SK-N-SH treated with all-trans-retinoic acid at 6 μM for 48 hours (cell line): ENCODE measurements around the gene MLST8.

ENCODE experiments used
- ATAC-seq: fragments of 200-7000 bp; cut with Tn5 transposase; 3 replicates; pipeline ENCODE4 v1.9.1; 2020; ENCODE audit warnings: mild to moderate bottlenecking, moderate library complexity
- ARNTL ChIP-seq: fragments of 450-650 bp; formaldehyde crosslinking; IDR thresholded peaks from 2 replicates; pipeline ENCODE4 v1.5.0; 2020; ENCODE audit warnings: low read depth, mild to moderate bottlenecking, moderate library complexity, borderline replicate concordance
- BACH2 ChIP-seq: fragments of 250-450 bp; sonication (Bioruptor Pico); IDR thresholded peaks from 2 replicates; pipeline ENCODE4 v1.9.0; 2021; ENCODE audit warnings: mild to moderate bottlenecking, borderline replicate concordance
- CSDC2 ChIP-seq: fragments of 250-450 bp; sonication (Bioruptor Pico); IDR thresholded peaks from 2 replicates; pipeline ENCODE4 v1.5.0; 2020; ENCODE audit warnings: mild to moderate bottlenecking, moderate library complexity
- ESRRG ChIP-seq: fragments of 250-450 bp; sonication (Bioruptor Pico); IDR thresholded peaks from 2 replicates; pipeline ENCODE4 v1.6.1; 2021; ENCODE audit warnings: mild to moderate bottlenecking
- GLIS3 ChIP-seq: fragments of 250-450 bp; sonication (Bioruptor Pico); IDR thresholded peaks from 2 replicates; pipeline ENCODE4 v1.5.0; 2020; ENCODE audit warnings: mild to moderate bottlenecking, moderate library complexity
- ISL1 ChIP-seq: fragments of 250-450 bp; sonication (Bioruptor Pico); IDR thresholded peaks from 2 replicates; pipeline ENCODE4 v2.1.2; 2022; ENCODE audit warnings: mild to moderate bottlenecking, moderate library complexity
- OSR1 ChIP-seq: fragments of 250-450 bp; sonication (Bioruptor Pico); IDR thresholded peaks from 2 replicates; pipeline ENCODE4 v1.8.0; 2022; ENCODE audit warnings: moderate library complexity, mild to moderate bottlenecking, inconsistent platforms
- PPARA ChIP-seq: fragments of 250-450 bp; sonication (Bioruptor Pico); IDR thresholded peaks from 2 replicates; pipeline ENCODE4 v1.5.0; 2020; ENCODE audit warnings: mild to moderate bottlenecking, borderline replicate concordance
- RARB ChIP-seq: fragments of 250-450 bp; sonication (Bioruptor Pico); IDR thresholded peaks from 2 replicates; pipeline ENCODE4 v1.8.0; 2021; ENCODE audit warnings: mild to moderate bottlenecking, moderate library complexity
- SNAI2 ChIP-seq: fragments of 250-450 bp; sonication (Bioruptor Pico); IDR thresholded peaks from 2 replicates; pipeline ENCODE4 v1.5.0; 2020; ENCODE audit warnings: mild to moderate bottlenecking, moderate library complexity
- TCF4 ChIP-seq: fragments of 250-450 bp; sonication (Bioruptor Pico); IDR thresholded peaks from 2 replicates; pipeline ENCODE4 v1.8.0; 2021; ENCODE audit warnings: mild to moderate bottlenecking, moderate library complexity, borderline replicate concordance
- ZC3H10 ChIP-seq: fragments of 250-450 bp; sonication (Bioruptor Pico); IDR thresholded peaks from 2 replicates; pipeline ENCODE4 v1.5.1; 2021; ENCODE audit warnings: mild to moderate bottlenecking, moderate library complexity
- ZFP3 ChIP-seq: fragments of 250-450 bp; sonication (Bioruptor Pico); IDR thresholded peaks from 2 replicates; pipeline ENCODE4 v1.5.0; 2020; ENCODE audit warnings: mild to moderate bottlenecking, moderate library complexity
- ZFP30 ChIP-seq: fragments of 450-650 bp; formaldehyde crosslinking; IDR thresholded peaks from 2 replicates; pipeline ENCODE4 v1.5.0; 2022; ENCODE audit warnings: mild to moderate bottlenecking, moderate library complexity
- ZNF565 ChIP-seq: fragments of 450-650 bp; formaldehyde crosslinking; conservative IDR thresholded peaks from 2 replicates; pipeline ENCODE4 v1.5.0; 2020; ENCODE audit warnings: low read depth, mild to moderate bottlenecking, moderate library complexity
- TF ChIP-seq, protein P1 (sequence below): fragments of 250-450 bp; sonication (Bioruptor Pico); IDR thresholded peaks from 2 replicates; pipeline ENCODE4 v1.5.0; 2020; ENCODE audit warnings: mild to moderate bottlenecking, moderate library complexity
- TF ChIP-seq, protein P2 (sequence below): fragments of 250-450 bp; sonication (Bioruptor Pico); IDR thresholded peaks from 2 replicates; pipeline ENCODE4 v1.5.1; 2021; ENCODE audit warnings: mild to moderate bottlenecking, moderate library complexity
- TF ChIP-seq, protein P3 (sequence below): fragments of 250-450 bp; sonication (Bioruptor Pico); IDR thresholded peaks from 2 replicates; pipeline ENCODE4 v1.8.0; 2021; ENCODE audit warnings: low read depth, mild to moderate bottlenecking, moderate library complexity, borderline replicate concordance
- TF ChIP-seq, protein P4 (sequence below): fragments of 250-450 bp; sonication (Bioruptor Pico); IDR thresholded peaks from 2 replicates; pipeline ENCODE4 v1.5.1; 2020; ENCODE audit warnings: low read depth, mild to moderate bottlenecking, moderate library complexity
- TF ChIP-seq, protein P5 (sequence below): fragments of 250-450 bp; sonication (Bioruptor Pico); IDR thresholded peaks from 2 replicates; pipeline ENCODE4 v1.8.0; 2020; ENCODE audit warnings: mild to moderate bottlenecking, moderate library complexity, borderline replicate concordance

The MLST8 gene

DNA sequence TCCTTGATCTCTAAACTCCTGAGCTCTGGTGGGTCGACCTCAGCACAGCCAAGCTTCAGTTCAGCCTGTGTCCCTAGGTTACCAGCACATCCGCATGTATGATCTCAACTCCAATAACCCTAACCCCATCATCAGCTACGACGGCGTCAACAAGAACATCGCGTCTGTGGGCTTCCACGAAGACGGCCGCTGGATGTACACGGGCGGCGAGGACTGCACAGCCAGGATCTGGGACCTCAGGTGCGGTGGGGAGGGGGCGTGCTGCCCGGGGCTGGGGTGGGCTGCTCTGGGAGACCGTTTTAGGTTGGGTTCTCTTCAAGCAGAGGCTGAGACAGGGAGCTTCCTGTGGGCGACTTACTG is 1.1 kb downstream of the MLST8 start:
- no peak for ATAC-seq
- no peak for TF ChIP-seq BACH2
- TF ChIP-seq, all 23 proteins: peak for 0

DNA sequence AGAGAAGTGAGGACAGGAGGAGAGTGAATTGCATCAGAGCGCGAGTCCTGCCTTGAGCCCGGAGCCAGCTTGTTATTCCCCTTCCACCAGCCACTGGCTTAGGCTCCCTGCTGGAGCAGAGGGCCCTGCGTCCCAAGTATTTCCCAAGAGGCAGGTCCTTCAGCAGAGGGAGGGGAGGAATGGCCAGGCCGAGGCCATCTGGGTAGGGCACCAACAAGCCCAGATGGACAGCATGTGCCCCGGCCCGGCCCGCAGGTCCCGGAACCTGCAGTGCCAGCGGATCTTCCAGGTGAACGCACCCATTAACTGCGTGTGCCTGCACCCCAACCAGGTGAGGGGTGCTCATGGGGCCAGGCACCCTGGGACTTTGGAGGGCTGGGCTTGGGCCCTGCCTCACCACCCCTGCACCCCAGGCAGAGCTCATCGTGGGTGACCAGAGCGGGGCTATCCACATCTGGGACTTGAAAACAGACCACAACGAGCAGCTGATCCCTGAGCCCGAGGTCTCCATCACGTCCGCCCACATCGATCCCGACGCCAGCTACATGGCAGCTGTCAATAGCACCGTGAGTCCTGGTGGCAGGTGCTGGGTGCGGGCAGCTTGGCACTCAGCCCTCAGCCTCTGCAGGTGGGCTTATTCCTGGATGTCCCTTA is 1.7 kb downstream of the MLST8 start:
- TF ChIP-seq BACH2 (no peak), CSDC2 (CRISPR knock-in tag) (no peak), ARNTL (no peak), ZFP30 (no peak), PPARA (CRISPR knock-in tag) (no peak), ESRRG (CRISPR knock-in tag) (no peak), ISL1 (CRISPR knock-in tag) (no peak), ZFP3 (CRISPR knock-in tag) (no peak), OSR1 (CRISPR knock-in tag) (no peak), SNAI2 (CRISPR knock-in tag) (no peak), RARB (CRISPR knock-in tag) (no peak), GLIS3 (CRISPR knock-in tag) (no peak), ZNF565 (CRISPR knock-in tag) (no peak), ZC3H10 (CRISPR knock-in tag) (no peak), TCF4 (CRISPR knock-in tag) (no peak)
- TF ChIP-seq, protein P1, sequence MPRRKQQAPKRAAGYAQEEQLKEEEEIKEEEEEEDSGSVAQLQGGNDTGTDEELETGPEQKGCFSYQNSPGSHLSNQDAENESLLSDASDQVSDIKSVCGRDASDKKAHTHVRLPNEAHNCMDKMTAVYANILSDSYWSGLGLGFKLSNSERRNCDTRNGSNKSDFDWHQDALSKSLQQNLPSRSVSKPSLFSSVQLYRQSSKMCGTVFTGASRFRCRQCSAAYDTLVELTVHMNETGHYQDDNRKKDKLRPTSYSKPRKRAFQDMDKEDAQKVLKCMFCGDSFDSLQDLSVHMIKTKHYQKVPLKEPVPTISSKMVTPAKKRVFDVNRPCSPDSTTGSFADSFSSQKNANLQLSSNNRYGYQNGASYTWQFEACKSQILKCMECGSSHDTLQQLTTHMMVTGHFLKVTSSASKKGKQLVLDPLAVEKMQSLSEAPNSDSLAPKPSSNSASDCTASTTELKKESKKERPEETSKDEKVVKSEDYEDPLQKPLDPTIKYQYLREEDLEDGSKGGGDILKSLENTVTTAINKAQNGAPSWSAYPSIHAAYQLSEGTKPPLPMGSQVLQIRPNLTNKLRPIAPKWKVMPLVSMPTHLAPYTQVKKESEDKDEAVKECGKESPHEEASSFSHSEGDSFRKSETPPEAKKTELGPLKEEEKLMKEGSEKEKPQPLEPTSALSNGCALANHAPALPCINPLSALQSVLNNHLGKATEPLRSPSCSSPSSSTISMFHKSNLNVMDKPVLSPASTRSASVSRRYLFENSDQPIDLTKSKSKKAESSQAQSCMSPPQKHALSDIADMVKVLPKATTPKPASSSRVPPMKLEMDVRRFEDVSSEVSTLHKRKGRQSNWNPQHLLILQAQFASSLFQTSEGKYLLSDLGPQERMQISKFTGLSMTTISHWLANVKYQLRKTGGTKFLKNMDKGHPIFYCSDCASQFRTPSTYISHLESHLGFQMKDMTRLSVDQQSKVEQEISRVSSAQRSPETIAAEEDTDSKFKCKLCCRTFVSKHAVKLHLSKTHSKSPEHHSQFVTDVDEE: no peak
- TF ChIP-seq, protein P2, sequence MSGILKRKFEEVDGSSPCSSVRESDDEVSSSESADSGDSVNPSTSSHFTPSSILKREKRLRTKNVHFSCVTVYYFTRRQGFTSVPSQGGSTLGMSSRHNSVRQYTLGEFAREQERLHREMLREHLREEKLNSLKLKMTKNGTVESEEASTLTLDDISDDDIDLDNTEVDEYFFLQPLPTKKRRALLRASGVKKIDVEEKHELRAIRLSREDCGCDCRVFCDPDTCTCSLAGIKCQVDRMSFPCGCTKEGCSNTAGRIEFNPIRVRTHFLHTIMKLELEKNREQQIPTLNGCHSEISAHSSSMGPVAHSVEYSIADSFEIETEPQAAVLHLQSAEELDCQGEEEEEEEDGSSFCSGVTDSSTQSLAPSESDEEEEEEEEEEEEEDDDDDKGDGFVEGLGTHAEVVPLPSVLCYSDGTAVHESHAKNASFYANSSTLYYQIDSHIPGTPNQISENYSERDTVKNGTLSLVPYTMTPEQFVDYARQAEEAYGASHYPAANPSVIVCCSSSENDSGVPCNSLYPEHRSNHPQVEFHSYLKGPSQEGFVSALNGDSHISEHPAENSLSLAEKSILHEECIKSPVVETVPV (CRISPR knock-in tag): no peak
- TF ChIP-seq, protein P3, sequence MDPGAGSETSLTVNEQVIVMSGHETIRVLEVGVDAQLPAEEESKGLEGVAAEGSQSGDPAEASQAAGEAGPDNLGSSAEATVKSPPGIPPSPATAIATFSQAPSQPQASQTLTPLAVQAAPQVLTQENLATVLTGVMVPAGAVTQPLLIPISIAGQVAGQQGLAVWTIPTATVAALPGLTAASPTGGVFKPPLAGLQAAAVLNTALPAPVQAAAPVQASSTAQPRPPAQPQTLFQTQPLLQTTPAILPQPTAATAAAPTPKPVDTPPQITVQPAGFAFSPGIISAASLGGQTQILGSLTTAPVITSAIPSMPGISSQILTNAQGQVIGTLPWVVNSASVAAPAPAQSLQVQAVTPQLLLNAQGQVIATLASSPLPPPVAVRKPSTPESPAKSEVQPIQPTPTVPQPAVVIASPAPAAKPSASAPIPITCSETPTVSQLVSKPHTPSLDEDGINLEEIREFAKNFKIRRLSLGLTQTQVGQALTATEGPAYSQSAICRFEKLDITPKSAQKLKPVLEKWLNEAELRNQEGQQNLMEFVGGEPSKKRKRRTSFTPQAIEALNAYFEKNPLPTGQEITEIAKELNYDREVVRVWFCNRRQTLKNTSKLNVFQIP: no peak
- TF ChIP-seq, protein P4, sequence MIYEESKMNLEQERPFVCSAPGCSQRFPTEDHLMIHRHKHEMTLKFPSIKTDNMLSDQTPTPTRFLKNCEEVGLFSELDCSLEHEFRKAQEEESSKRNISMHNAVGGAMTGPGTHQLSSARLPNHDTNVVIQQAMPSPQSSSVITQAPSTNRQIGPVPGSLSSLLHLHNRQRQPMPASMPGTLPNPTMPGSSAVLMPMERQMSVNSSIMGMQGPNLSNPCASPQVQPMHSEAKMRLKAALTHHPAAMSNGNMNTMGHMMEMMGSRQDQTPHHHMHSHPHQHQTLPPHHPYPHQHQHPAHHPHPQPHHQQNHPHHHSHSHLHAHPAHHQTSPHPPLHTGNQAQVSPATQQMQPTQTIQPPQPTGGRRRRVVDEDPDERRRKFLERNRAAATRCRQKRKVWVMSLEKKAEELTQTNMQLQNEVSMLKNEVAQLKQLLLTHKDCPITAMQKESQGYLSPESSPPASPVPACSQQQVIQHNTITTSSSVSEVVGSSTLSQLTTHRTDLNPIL (CRISPR knock-in tag): no peak
- TF ChIP-seq, protein P5, sequence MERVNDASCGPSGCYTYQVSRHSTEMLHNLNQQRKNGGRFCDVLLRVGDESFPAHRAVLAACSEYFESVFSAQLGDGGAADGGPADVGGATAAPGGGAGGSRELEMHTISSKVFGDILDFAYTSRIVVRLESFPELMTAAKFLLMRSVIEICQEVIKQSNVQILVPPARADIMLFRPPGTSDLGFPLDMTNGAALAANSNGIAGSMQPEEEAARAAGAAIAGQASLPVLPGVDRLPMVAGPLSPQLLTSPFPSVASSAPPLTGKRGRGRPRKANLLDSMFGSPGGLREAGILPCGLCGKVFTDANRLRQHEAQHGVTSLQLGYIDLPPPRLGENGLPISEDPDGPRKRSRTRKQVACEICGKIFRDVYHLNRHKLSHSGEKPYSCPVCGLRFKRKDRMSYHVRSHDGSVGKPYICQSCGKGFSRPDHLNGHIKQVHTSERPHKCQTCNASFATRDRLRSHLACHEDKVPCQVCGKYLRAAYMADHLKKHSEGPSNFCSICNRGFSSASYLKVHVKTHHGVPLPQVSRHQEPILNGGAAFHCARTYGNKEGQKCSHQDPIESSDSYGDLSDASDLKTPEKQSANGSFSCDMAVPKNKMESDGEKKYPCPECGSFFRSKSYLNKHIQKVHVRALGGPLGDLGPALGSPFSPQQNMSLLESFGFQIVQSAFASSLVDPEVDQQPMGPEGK (CRISPR knock-in tag): no peak
- no peak for ATAC-seq

DNA sequence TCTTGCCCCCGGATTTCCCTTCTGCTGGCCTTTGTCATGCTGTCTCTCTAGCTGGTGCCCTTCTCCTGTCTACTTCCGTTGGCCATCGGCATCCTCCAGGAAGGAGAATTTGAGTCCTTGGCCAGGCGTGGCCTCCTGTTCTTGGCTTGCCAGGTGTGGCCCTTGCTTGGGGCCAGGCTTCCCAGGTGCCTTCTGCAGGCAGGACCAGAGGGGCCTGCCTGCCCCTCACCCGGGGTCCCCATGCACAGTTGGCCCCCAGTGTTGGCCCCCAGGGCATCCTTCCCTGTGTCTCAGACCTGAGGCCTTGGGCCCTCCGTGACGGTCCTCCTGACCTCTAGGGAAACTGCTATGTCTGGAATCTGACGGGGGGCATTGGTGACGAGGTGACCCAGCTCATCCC is 2.6 kb downstream of the MLST8 start:
- no peak for ATAC-seq
- TF ChIP-seq, protein P2 (CRISPR knock-in tag): no peak
- no peak for TF ChIP-seq OSR1 (CRISPR knock-in tag)
